H1 (cell line): Measurements from ENCODE around the gene ZDHHC17. TPM values are rescaled to one million over a fixed set of nuclear protein-coding genes. Genes with fewer than 3 reads are reported as not detected.

Source experiments
- ATF3 ChIP-seq: IDR thresholded peaks from 2 replicates; pipeline ENCODE4 v1.6.1; 2011; ENCODE audit warnings: low read depth, mild to moderate bottlenecking, low read length; ENCODE audit not compliant: insufficient read depth
- CBX8 ChIP-seq: fragments of 300-800, 300-1000 bp; sonication (generic); IDR thresholded peaks from 2 replicates; pipeline ENCODE4 v1.7.1; 2016; ENCODE audit warnings: low read depth, low read length, borderline replicate concordance
- CHD7 ChIP-seq: fragments of 300-600 bp; sonication (generic); IDR thresholded peaks from 2 replicates; pipeline ENCODE4 v1.7.1; 2012; ENCODE audit warnings: low read length, moderate library complexity, mild to moderate bottlenecking, inconsistent platforms; ENCODE audit not compliant: insufficient replicate concordance
- FOSL1 ChIP-seq: IDR thresholded peaks from 2 replicates; pipeline ENCODE4 v1.6.1; 2011; ENCODE audit warnings: mild to moderate bottlenecking, low read depth, low read length, moderate library complexity; ENCODE audit not compliant: insufficient read depth
- HDAC2 ChIP-seq, 2 experiments: fragments of 300-600 bp in 1 of 2; sonication (generic) in 1 of 2; IDR thresholded peaks; 2 replicates each; pipeline ENCODE4 v1.6.1; 2011 to 2012; ENCODE audit warnings: low read depth in 2 of 2, low read length in 2 of 2, mild to moderate bottlenecking in 2 of 2, moderate library complexity in 2 of 2, borderline replicate concordance in 1 of 2, inconsistent platforms in 1 of 2
- RBBP5 ChIP-seq: IDR thresholded peaks from 2 replicates; pipeline ENCODE4 v1.7.1; 2012; ENCODE audit warnings: low read depth, mild to moderate bottlenecking, inconsistent platforms, low read length, moderate library complexity, borderline replicate concordance
- SP1 ChIP-seq: IDR thresholded peaks from 2 replicates; pipeline ENCODE4 v1.6.1; 2011; ENCODE audit warnings: low read depth, low read length
- SP2 ChIP-seq: IDR thresholded peaks from 2 replicates; pipeline ENCODE4 v1.6.1; 2012; ENCODE audit warnings: mild to moderate bottlenecking, low read length, inconsistent platforms
- TCF12 ChIP-seq: IDR thresholded peaks from 2 replicates; pipeline ENCODE4 v1.6.1; 2011; ENCODE audit warnings: low read depth, mild to moderate bottlenecking, low read length
- USF2 ChIP-seq: IDR thresholded peaks from 2 replicates; pipeline ENCODE4 v1.6.1; 2011; ENCODE audit warnings: low read length, improper control_type of control experiment
- polyA plus RNA-seq, 7 experiments: library from polyadenylated mRNA; depleted of rRNA in 3 of 7; stranded (reverse) in 5 of 7; unstranded in 2 of 7; fragments of >200 nt in 5 of 7; fragments of 200-250 nt in 2 of 7; gene quantifications; 1 replicate in 5 of 7; 2 replicates in 1 of 7; 4 replicates in 1 of 7; pipeline versions ENCODE4 v1.2.1 to v1.2.3, GENCODE V29; 2011 to 2013; ENCODE audit warnings: missing spikeins in 2 of 7, mixed read lengths in 2 of 7
- total RNA-seq: library from RNA; stranded (reverse); fragmentation: NEBNext Ultra II Directional; extraction: Animal tissue kit (Norgen Biotek cat#: 25700); gene quantifications from 2 replicates; pipeline ENCODE4 v1.2.1, GENCODE V29; 2021

ZDHHC17 gene
- total and polyA plus RNA-seq, 2 of the 8 experiments (the other 6 are each of a cell fraction or from before 2014, with no cell fraction given) = 27.6 to 28.9 TPM

GRCh38 chr12:76765598-76765997, 1.7 kb downstream of the ZDHHC17 start (continued):
- no peak for TF ChIP-seq CHD7
- TF ChIP-seq TCF12 = no peak
- TF ChIP-seq RBBP5 = no peak
- TF ChIP-seq HDAC2 (IDR thresholded peaks at IDR 0.05; ENCODE audit: borderline replicate concordance in 1 of 2, low read depth in 2 of 2, low read length in 2 of 2) = no peak
- no peak for TF ChIP-seq ATF3
- no peak for TF ChIP-seq USF2
- TF ChIP-seq CBX8 = no peak
- no peak for TF ChIP-seq FOSL1
- TF ChIP-seq SP1 = no peak
- TF ChIP-seq SP2 = no peak
